Measurements from ENCODE around the gene CTSA. TPM values are rescaled to one million over a fixed set of nuclear protein-coding genes. Genes with fewer than 3 reads are reported as not detected.

The CTSA gene
- total and polyA plus RNA-seq, 2 experiments from 2014 or later: 425 to 716 TPM

DNA sequence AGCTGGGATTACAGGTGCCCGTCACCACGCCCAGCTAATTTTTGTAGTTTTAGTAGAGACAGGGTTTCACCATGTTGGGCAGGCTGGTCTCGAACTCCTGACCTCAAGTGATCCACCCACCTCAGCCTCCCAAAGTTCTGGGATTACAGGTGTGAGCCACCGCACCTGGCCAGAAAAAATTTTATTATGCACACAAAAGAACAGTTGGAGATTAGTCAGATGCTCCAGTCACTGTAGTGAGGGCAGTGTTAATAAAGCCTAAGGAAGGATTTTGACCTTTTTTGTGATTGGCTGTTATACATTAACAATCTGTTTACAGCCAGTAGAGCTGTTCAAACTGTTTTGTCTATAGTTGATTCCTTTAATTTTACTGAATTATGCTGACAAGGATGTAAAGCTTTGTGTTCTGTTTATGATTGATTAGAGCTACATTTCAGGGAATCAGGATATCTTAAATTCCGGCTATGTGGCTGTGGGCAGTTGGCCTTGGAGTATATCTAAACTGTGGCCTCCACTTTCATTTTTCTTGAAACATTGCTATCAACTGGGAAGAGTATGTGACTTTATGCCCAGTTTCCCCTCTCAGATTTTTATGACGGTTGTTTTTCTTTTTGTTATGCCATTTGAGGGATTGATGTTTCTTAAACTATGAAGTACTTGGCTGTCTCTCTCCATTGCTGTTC is 23.9 kb upstream of the CTSA start:
- no peak overlapping the region for H2AFZ ChIP-seq
- no peak for TF ChIP-seq EZH2phosphoT487 (IDR thresholded peaks at IDR 0.05; ENCODE audit: low read depth, severe bottlenecking, unreplicated experiment)
- TF ChIP-seq, protein P1, sequence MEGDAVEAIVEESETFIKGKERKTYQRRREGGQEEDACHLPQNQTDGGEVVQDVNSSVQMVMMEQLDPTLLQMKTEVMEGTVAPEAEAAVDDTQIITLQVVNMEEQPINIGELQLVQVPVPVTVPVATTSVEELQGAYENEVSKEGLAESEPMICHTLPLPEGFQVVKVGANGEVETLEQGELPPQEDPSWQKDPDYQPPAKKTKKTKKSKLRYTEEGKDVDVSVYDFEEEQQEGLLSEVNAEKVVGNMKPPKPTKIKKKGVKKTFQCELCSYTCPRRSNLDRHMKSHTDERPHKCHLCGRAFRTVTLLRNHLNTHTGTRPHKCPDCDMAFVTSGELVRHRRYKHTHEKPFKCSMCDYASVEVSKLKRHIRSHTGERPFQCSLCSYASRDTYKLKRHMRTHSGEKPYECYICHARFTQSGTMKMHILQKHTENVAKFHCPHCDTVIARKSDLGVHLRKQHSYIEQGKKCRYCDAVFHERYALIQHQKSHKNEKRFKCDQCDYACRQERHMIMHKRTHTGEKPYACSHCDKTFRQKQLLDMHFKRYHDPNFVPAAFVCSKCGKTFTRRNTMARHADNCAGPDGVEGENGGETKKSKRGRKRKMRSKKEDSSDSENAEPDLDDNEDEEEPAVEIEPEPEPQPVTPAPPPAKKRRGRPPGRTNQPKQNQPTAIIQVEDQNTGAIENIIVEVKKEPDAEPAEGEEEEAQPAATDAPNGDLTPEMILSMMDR (IDR thresholded peaks at IDR 0.05; ENCODE audit: poor library complexity): no peak
- no peak for TF ChIP-seq EZH2 (IDR thresholded peaks at IDR 0.05; ENCODE audit: borderline replicate concordance)
- H3K9me3 ChIP-seq (ENCODE audit: low read depth): no peaks in the 10 kb centered on the region
- DNase-seq (ENCODE audit: low spot score): no peak
- no peaks in the 10 kb centered on the region for H3K27me3 ChIP-seq
- H3K9me2 ChIP-seq (replicated peaks; ENCODE audit: insufficient read depth): no peaks in the 10 kb centered on the region
- peaks cover 10% of the 10 kb centered on the region for H3K79me2 ChIP-seq
- H3K4me3 ChIP-seq: no peak overlapping the region
- H4K20me1 ChIP-seq (ENCODE audit: insufficient read depth, poor library complexity, severe bottlenecking): no peaks in the 10 kb centered on the region
- H3K36me3 ChIP-seq (replicated peaks; ENCODE audit: insufficient read depth, low read depth): no peaks in the 10 kb centered on the region
- 79% methylated on average over 6 of the region's 6 CpGs for WGBS (ENCODE audit: low lambda C conversion rate, missing lambda C conversion rate)
- no peak overlapping the region for H3K4me2 ChIP-seq
- H3K27ac ChIP-seq: peak overlapping the region; percentile 67
- H3K4me1 ChIP-seq (ENCODE audit: insufficient read depth): no peaks in the 10 kb centered on the region

DNA sequence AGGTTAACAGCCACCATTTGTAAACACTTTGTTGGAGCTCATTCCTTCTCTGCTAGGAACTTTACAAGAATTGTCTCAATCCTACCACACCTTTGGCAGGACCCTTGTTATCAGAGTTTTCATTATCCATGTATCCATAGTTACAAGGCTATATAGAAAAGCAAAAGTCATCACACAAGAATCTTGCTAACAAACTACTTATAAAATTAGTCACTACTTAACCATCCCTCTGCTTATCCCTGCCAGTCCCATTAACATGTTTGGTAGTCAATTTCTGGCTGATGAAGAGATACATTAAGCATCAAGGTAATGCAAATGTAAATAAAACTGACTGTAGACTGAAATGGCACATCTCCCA is 23.3 kb upstream of the CTSA start:
- Histone ChIP-seq H3K9me3 (ENCODE audit: low read depth) (no peaks in the 10 kb centered on the region), H2AFZ (no peak overlapping the region), H3K27me3 (no peaks in the 10 kb centered on the region), H3K4me1 (ENCODE audit: insufficient read depth) (no peaks in the 10 kb centered on the region), H3K4me2 (no peak overlapping the region), H3K79me2 (peaks cover 10% of the 10 kb centered on the region), H4K20me1 (ENCODE audit: insufficient read depth, poor library complexity, severe bottlenecking) (no peaks in the 10 kb centered on the region), H3K27ac (peak overlapping the region; percentile 67), H3K9me2 (replicated peaks; ENCODE audit: insufficient read depth) (no peaks in the 10 kb centered on the region), H3K4me3 (no peak overlapping the region), H3K36me3 (replicated peaks; ENCODE audit: insufficient read depth, low read depth) (no peaks in the 10 kb centered on the region)
- DNase-seq (ENCODE audit: low spot score): no peak
- no peak for TF ChIP-seq EZH2 (IDR thresholded peaks at IDR 0.05; ENCODE audit: borderline replicate concordance)
- TF ChIP-seq, protein P1 (IDR thresholded peaks at IDR 0.05; ENCODE audit: poor library complexity): no peak
- TF ChIP-seq EZH2phosphoT487 (IDR thresholded peaks at IDR 0.05; ENCODE audit: low read depth, severe bottlenecking, unreplicated experiment): no peak

DNA sequence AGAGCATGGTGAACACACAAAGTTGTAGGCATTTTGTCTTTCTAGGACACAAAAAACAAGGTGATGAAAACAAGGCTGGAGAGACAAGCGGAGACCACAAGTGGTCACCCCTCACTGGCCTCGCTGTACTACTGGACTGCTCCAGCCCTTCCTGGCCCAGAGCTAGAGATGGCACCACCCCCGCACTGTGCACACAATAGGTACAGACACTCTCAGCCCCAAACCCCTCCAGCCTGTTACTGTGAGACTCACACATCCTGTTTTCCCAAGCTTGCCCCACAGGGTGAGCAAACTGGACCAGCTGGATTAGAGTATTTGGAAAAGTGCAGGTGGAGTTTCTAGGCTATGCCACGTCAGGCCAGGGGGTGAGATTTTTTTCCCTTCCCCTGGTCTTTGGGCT is 18.5 kb upstream of the CTSA start:
- DNase-seq (ENCODE audit: low spot score): no peak
- Histone ChIP-seq H3K4me1 (ENCODE audit: insufficient read depth) (no peaks in the 10 kb centered on the region), H3K27ac (no peak overlapping the region), H3K79me2 (no peaks in the 10 kb centered on the region), H3K4me3 (no peak overlapping the region), H3K36me3 (replicated peaks; ENCODE audit: insufficient read depth, low read depth) (no peaks in the 10 kb centered on the region), H3K27me3 (no peaks in the 10 kb centered on the region), H3K9me3 (ENCODE audit: low read depth) (no peaks in the 10 kb centered on the region), H4K20me1 (ENCODE audit: insufficient read depth, poor library complexity, severe bottlenecking) (no peaks in the 10 kb centered on the region), H3K9me2 (replicated peaks; ENCODE audit: insufficient read depth) (no peaks in the 10 kb centered on the region), H2AFZ (no peak overlapping the region), H3K4me2 (no peak overlapping the region)
- TF ChIP-seq EZH2phosphoT487 (IDR thresholded peaks at IDR 0.05; ENCODE audit: low read depth, severe bottlenecking, unreplicated experiment): no peak
- TF ChIP-seq, protein P1 (IDR thresholded peaks at IDR 0.05; ENCODE audit: poor library complexity): no peak
- TF ChIP-seq EZH2 (IDR thresholded peaks at IDR 0.05; ENCODE audit: borderline replicate concordance): no peak
- 85% methylated on average over 4 of the region's 4 CpGs for WGBS (ENCODE audit: low lambda C conversion rate, missing lambda C conversion rate)

Measured in hepatocyte (in vitro differentiated cells).